HCT116 (cell line): ENCODE data around the gene MADD. TPM values are rescaled to one million over a fixed set of nuclear protein-coding genes. Genes with fewer than 3 reads are reported as not detected.

ENCODE experiments used
- total RNA-seq: library from RNA; stranded (reverse); gene quantifications from one replicate; pipeline ENCODE4 v1.2.1, GENCODE V29; 2021; ENCODE audit not compliant: unreplicated experiment

Gene MADD
- total RNA-seq, 1 experiment from 2014 or later, result 37.1 TPM

Other genes with a start within 250 kb of the MADD start
- gene ARFGAP2, start 93.3 kb upstream of the MADD start, total RNA-seq, result 73.5 TPM
- gene PACSIN3, start 83.7 kb upstream of the MADD start, total RNA-seq, result 63.1 TPM
- gene DDB2, start 55.2 kb upstream of the MADD start, total RNA-seq, result 64.0 TPM
- 21.5 TPM for gene ACP2, start 21.3 kb upstream of the MADD start, total RNA-seq
- 23.5 TPM for gene NR1H3, start 12.1 kb upstream of the MADD start, total RNA-seq
- gene MYBPC3, start 82.6 kb downstream of the MADD start, total RNA-seq, result 0.25 TPM
- 0.32 TPM for gene SPI1, start 108.4 kb downstream of the MADD start, total RNA-seq
- gene SLC39A13, start 138.5 kb downstream of the MADD start, total RNA-seq, result 23.9 TPM
- gene PSMC3, start 156.3 kb downstream of the MADD start, total RNA-seq, result 155 TPM
- 0.57 TPM for gene RAPSN, start 179.0 kb downstream of the MADD start, total RNA-seq